Dendritic cell treated with granulocyte-macrophage colony-stimulating factor and Interleukin-4, amounts not matched to agents 40 ng/mL and 50 ng/mL, for 4 days (primary cell): ENCODE results near the gene KDM4B.

Experiments used
- H3K27ac Mint-ChIP-seq: one replicate; pipeline ENCODE4 v1.8.0; 2022; ENCODE audit warnings: mild to moderate bottlenecking, mixed read lengths
- H3K27me3 Mint-ChIP-seq: one replicate; pipeline ENCODE4 v1.8.0; 2022; ENCODE audit warnings: mild to moderate bottlenecking, mixed read lengths
- H3K36me3 Mint-ChIP-seq: one replicate; pipeline ENCODE4 v1.8.0; 2022; ENCODE audit warnings: low read depth, mixed read lengths
- H3K4me1 Mint-ChIP-seq: one replicate; pipeline ENCODE4 v1.8.0; 2022; ENCODE audit warnings: low read depth, mixed read lengths
- H3K4me3 Mint-ChIP-seq: one replicate; pipeline ENCODE4 v1.8.0; 2022; ENCODE audit warnings: mild to moderate bottlenecking, moderate library complexity, mixed read lengths
- H3K9me3 Mint-ChIP-seq: one replicate; pipeline ENCODE4 v1.8.0; 2022; ENCODE audit warnings: mixed read lengths
- intact Hi-C: fragments of 100-400 bp; cut with micrococcal nuclease; formaldehyde crosslinking; loops from one replicate; pipeline ENCODE4 v1.15.0; 2022

Gene KDM4B

GRCh38 chr19:5052945-5053485 is 84.1 kb downstream of the KDM4B start:
- no peaks in the 10 kb centered on the region for H3K9me3 Mint-ChIP-seq
- H3K4me1 Mint-ChIP-seq = peaks cover 6% of the 10 kb centered on the region
- H3K27me3 Mint-ChIP-seq = no peaks in the 10 kb centered on the region
- H3K27ac Mint-ChIP-seq = no peak overlapping the region
- no peak overlapping the region for H3K4me3 Mint-ChIP-seq
- H3K36me3 Mint-ChIP-seq = peaks cover 96% of the 10 kb centered on the region
- intact Hi-C loops = no loop called here

GRCh38 chr19:5053661-5054060 is 84.7 kb downstream of the KDM4B start:
- intact Hi-C loops = no loop called here
- Mint-ChIP-seq H3K4me3 (no peak overlapping the region), H3K27me3 (no peaks in the 10 kb centered on the region), H3K4me1 (no peaks in the 10 kb centered on the region), H3K27ac (no peak overlapping the region), H3K36me3 (peaks cover 96% of the 10 kb centered on the region), H3K9me3 (no peaks in the 10 kb centered on the region)

GRCh38 chr19:5054551-5055456 is 85.9 kb downstream of the KDM4B start:
- H3K27ac Mint-ChIP-seq = no peak overlapping the region
- no peaks in the 10 kb centered on the region for H3K4me1 Mint-ChIP-seq
- peaks cover 96% of the 10 kb centered on the region for H3K36me3 Mint-ChIP-seq
- no peaks in the 10 kb centered on the region for H3K9me3 Mint-ChIP-seq
- no peak overlapping the region for H3K4me3 Mint-ChIP-seq
- intact Hi-C loops = no loop called here
- no peaks in the 10 kb centered on the region for H3K27me3 Mint-ChIP-seq

- Mint-ChIP-seq H3K27me3 (no peaks in the 10 kb centered on the region), H3K27ac (no peak overlapping the region), H3K4me3 (no peak overlapping the region), H3K9me3 (no peaks in the 10 kb centered on the region), H3K4me1 (no peaks in the 10 kb centered on the region), H3K36me3 (peaks cover 96% of the 10 kb centered on the region)
- intact Hi-C loops = no loop called here
Observed at GRCh38 chr19:5055457-5055776, 86.5 kb downstream of the KDM4B start.

- no peaks in the 10 kb centered on the region for H3K27me3 Mint-ChIP-seq
- no peak overlapping the region for H3K4me3 Mint-ChIP-seq
- H3K27ac Mint-ChIP-seq = no peak overlapping the region
- H3K36me3 Mint-ChIP-seq = peaks cover 96% of the 10 kb centered on the region
- intact Hi-C loops = no loop called here
- no peaks in the 10 kb centered on the region for H3K4me1 Mint-ChIP-seq
- H3K9me3 Mint-ChIP-seq = peaks cover 22% of the 10 kb centered on the region
Observed at GRCh38 chr19:5057860-5058259, 88.9 kb downstream of the KDM4B start.

GRCh38 chr19:5058521-5059212 is 89.8 kb downstream of the KDM4B start:
- Mint-ChIP-seq H3K4me3 (no peak overlapping the region), H3K36me3 (peaks cover 96% of the 10 kb centered on the region), H3K27ac (no peak overlapping the region), H3K9me3 (peaks cover 27% of the 10 kb centered on the region), H3K4me1 (no peaks in the 10 kb centered on the region), H3K27me3 (no peaks in the 10 kb centered on the region)
- intact Hi-C loops = no loop called here

GRCh38 chr19:5059213-5059574 is 90.3 kb downstream of the KDM4B start:
- no peak overlapping the region for H3K27ac Mint-ChIP-seq
- intact Hi-C loops = no loop called here
- peaks cover 27% of the 10 kb centered on the region for H3K9me3 Mint-ChIP-seq
- H3K4me1 Mint-ChIP-seq = no peaks in the 10 kb centered on the region
- no peaks in the 10 kb centered on the region for H3K27me3 Mint-ChIP-seq
- no peak overlapping the region for H3K4me3 Mint-ChIP-seq
- H3K36me3 Mint-ChIP-seq = peaks cover 96% of the 10 kb centered on the region

GRCh38 chr19:5059793-5060192 is 90.9 kb downstream of the KDM4B start:
- Mint-ChIP-seq H3K27me3 (no peaks in the 10 kb centered on the region), H3K9me3 (peaks cover 27% of the 10 kb centered on the region), H3K4me1 (no peaks in the 10 kb centered on the region), H3K36me3 (peaks cover 96% of the 10 kb centered on the region), H3K27ac (no peak overlapping the region), H3K4me3 (no peak overlapping the region)
- intact Hi-C loops = no loop called here

- Mint-ChIP-seq H3K4me3 (no peak overlapping the region), H3K9me3 (peaks cover 27% of the 10 kb centered on the region), H3K27ac (no peak overlapping the region), H3K36me3 (peaks cover 100% of the 10 kb centered on the region), H3K27me3 (no peaks in the 10 kb centered on the region), H3K4me1 (no peaks in the 10 kb centered on the region)
- intact Hi-C loops = no loop called here
Observed at GRCh38 chr19:5062195-5062594, 93.3 kb downstream of the KDM4B start.

- Mint-ChIP-seq H3K27me3 (no peaks in the 10 kb centered on the region), H3K36me3 (peaks cover 100% of the 10 kb centered on the region), H3K4me3 (no peak overlapping the region), H3K27ac (no peak overlapping the region), H3K9me3 (peaks cover 27% of the 10 kb centered on the region), H3K4me1 (no peaks in the 10 kb centered on the region)
- intact Hi-C loops = no loop called here
Observed at GRCh38 chr19:5062799-5063198, 93.9 kb downstream of the KDM4B start.

GRCh38 chr19:5063873-5064645 is 95.1 kb downstream of the KDM4B start:
- Mint-ChIP-seq H3K27ac (no peak overlapping the region), H3K4me1 (no peaks in the 10 kb centered on the region), H3K9me3 (peaks cover 27% of the 10 kb centered on the region), H3K36me3 (peaks cover 97% of the 10 kb centered on the region), H3K4me3 (no peak overlapping the region), H3K27me3 (no peaks in the 10 kb centered on the region)
- intact Hi-C loops = no loop called here

- H3K27me3 Mint-ChIP-seq = no peaks in the 10 kb centered on the region
- H3K9me3 Mint-ChIP-seq = peaks cover 27% of the 10 kb centered on the region
- H3K4me1 Mint-ChIP-seq = no peaks in the 10 kb centered on the region
- H3K36me3 Mint-ChIP-seq = peaks cover 94% of the 10 kb centered on the region
- no peak overlapping the region for H3K27ac Mint-ChIP-seq
- intact Hi-C loops = no loop called here
- H3K4me3 Mint-ChIP-seq = no peak overlapping the region
Observed at GRCh38 chr19:5064896-5065295, 96.0 kb downstream of the KDM4B start.

- intact Hi-C loops = no loop called here
- peaks cover 26% of the 10 kb centered on the region for H3K9me3 Mint-ChIP-seq
Observed at GRCh38 chr19:5065663-5066093, 96.8 kb downstream of the KDM4B start.

GRCh38 chr19:5066768-5067167 is 97.9 kb downstream of the KDM4B start:
- Mint-ChIP-seq H3K4me1 (no peaks in the 10 kb centered on the region), H3K27me3 (no peaks in the 10 kb centered on the region), H3K4me3 (no peak overlapping the region), H3K36me3 (peaks cover 94% of the 10 kb centered on the region), H3K27ac (no peak overlapping the region), H3K9me3 (peaks cover 15% of the 10 kb centered on the region)
- intact Hi-C loops = no loop called here

More at GRCh38 chr19:5065663-5066093, 96.8 kb downstream of the KDM4B start:
- Mint-ChIP-seq H3K27ac (no peak overlapping the region), H3K4me1 (no peaks in the 10 kb centered on the region), H3K4me3 (no peak overlapping the region), H3K27me3 (no peaks in the 10 kb centered on the region), H3K36me3 (peaks cover 94% of the 10 kb centered on the region)
